ENCODE measurements around the gene CHL1.

- no peak for TF ChIP-seq CTCF (conservative IDR thresholded peaks at IDR 0.05)
- no peak for TF ChIP-seq ZFX (IDR thresholded peaks at IDR 0.05)
Measured at GRCh38 chr3:312911-313310, 116.3 kb downstream of the CHL1 start.

All from C4-2B (cell line).